ENCODE data around the gene KRTAP10-7. TPM values are rescaled to one million over a fixed set of nuclear protein-coding genes. Genes with fewer than 3 reads are reported as not detected.
"Not testable (repeated sequence)": the region's sequence is repeated elsewhere in the genome, so short reads cannot be mapped to it uniquely, and the experiment has no call there.

KRTAP10-7 gene
- total RNA-seq, 1 donor from 2014 or later = not detected

- peaks cover 2% of the 10 kb centered on the region for H3K4me1 Mint-ChIP-seq
- DNase-seq = no peak
- H3K36me3 Mint-ChIP-seq (ENCODE audit: low read depth) = peaks cover 6% of the 10 kb centered on the region
- peaks cover 37% of the 10 kb centered on the region for H3K9me3 Mint-ChIP-seq
- intact Hi-C loops (cut with micrococcal nuclease) = no loop called here
- peaks cover 14% of the 10 kb centered on the region for H3K27me3 Mint-ChIP-seq
- H3K27ac Mint-ChIP-seq = no peak overlapping the region
- H3K4me3 Mint-ChIP-seq = no peak overlapping the region
Observed at GRCh38 chr21:44636209-44637017, 36.0 kb downstream of the KRTAP10-7 start.

GRCh38 chr21:44637018-44637850, 36.8 kb downstream of the KRTAP10-7 start, which contains the start of gene KRTAP10-10:
KRTAP10-10 (plus strand) TSS chr21:44637356; CDS start chr21:44637418, 62 bp downstream.
- H3K27me3 Mint-ChIP-seq = peaks cover 13% of the 10 kb centered on the region
- H3K27ac Mint-ChIP-seq = no peak within 1 kb of the TSS
- H3K9me3 Mint-ChIP-seq = peaks cover 30% of the 10 kb centered on the region
- DNase-seq = no peak
- H3K4me3 Mint-ChIP-seq = no peak within 1 kb of the TSS
- H3K36me3 Mint-ChIP-seq (ENCODE audit: low read depth) = peaks cover 3% of the 10 kb centered on the region
- H3K4me1 Mint-ChIP-seq = no peaks in the 10 kb centered on the region
- intact Hi-C loops (cut with micrococcal nuclease) = no loop called here

GRCh38 chr21:44637851-44638348, 37.5 kb downstream of the KRTAP10-7 start:
- H3K27ac Mint-ChIP-seq; intact Hi-C loops (cut with micrococcal nuclease); H3K36me3 Mint-ChIP-seq (ENCODE audit: low read depth); DNase-seq; H3K4me3 Mint-ChIP-seq; H3K4me1 Mint-ChIP-seq: not testable (repeated sequence)
- Mint-ChIP-seq H3K9me3 (peaks cover 32% of the 10 kb centered on the region), H3K27me3 (peaks cover 13% of the 10 kb centered on the region)

- H3K4me1 Mint-ChIP-seq; H3K4me3 Mint-ChIP-seq; DNase-seq; H3K27ac Mint-ChIP-seq; H3K36me3 Mint-ChIP-seq (ENCODE audit: low read depth); intact Hi-C loops (cut with micrococcal nuclease): not testable (repeated sequence)
- peaks cover 10% of the 10 kb centered on the region for H3K27me3 Mint-ChIP-seq
- H3K9me3 Mint-ChIP-seq = peaks cover 34% of the 10 kb centered on the region
Observed at GRCh38 chr21:44638506-44639330, 38.3 kb downstream of the KRTAP10-7 start.

- Mint-ChIP-seq H3K4me3 (no peak overlapping the region), H3K27ac (no peak overlapping the region), H3K27me3 (peaks cover 9% of the 10 kb centered on the region), H3K4me1 (no peaks in the 10 kb centered on the region), H3K36me3 (ENCODE audit: low read depth) (peaks cover 2% of the 10 kb centered on the region), H3K9me3 (peaks cover 28% of the 10 kb centered on the region)
- DNase-seq = peak; percentile 48
- intact Hi-C loops (cut with micrococcal nuclease) = no loop called here
Observed at GRCh38 chr21:44639331-44639655, 38.9 kb downstream of the KRTAP10-7 start.

GRCh38 chr21:44640761-44641160, 40.4 kb downstream of the KRTAP10-7 start:
- DNase-seq = no peak
- no peaks in the 10 kb centered on the region for H3K4me1 Mint-ChIP-seq
- intact Hi-C loops (cut with micrococcal nuclease) = no loop called here
- peaks cover 5% of the 10 kb centered on the region for H3K27me3 Mint-ChIP-seq
- no peak overlapping the region for H3K4me3 Mint-ChIP-seq
- H3K36me3 Mint-ChIP-seq (ENCODE audit: low read depth) = peaks cover 7% of the 10 kb centered on the region
- no peak overlapping the region for H3K27ac Mint-ChIP-seq
- H3K9me3 Mint-ChIP-seq = peaks cover 31% of the 10 kb centered on the region

GRCh38 chr21:44643741-44644310, 43.4 kb downstream of the KRTAP10-7 start:
- intact Hi-C loops (cut with micrococcal nuclease) = no loop called here

GRCh38 chr21:44644878-44645277, 44.5 kb downstream of the KRTAP10-7 start:
- H3K9me3 Mint-ChIP-seq = peaks cover 29% of the 10 kb centered on the region
- peaks cover 2% of the 10 kb centered on the region for H3K4me1 Mint-ChIP-seq
- H3K4me3 Mint-ChIP-seq = no peak overlapping the region
- H3K27ac Mint-ChIP-seq = no peak overlapping the region
- no peak for DNase-seq
- H3K36me3 Mint-ChIP-seq (ENCODE audit: low read depth) = peaks cover 7% of the 10 kb centered on the region
- peaks cover 6% of the 10 kb centered on the region for H3K27me3 Mint-ChIP-seq
- intact Hi-C loops (cut with micrococcal nuclease) = no loop called here

More at GRCh38 chr21:44643741-44644310, 43.4 kb downstream of the KRTAP10-7 start:
- peaks cover 2% of the 10 kb centered on the region for H3K4me1 Mint-ChIP-seq
- H3K9me3 Mint-ChIP-seq = peaks cover 31% of the 10 kb centered on the region
- H3K4me3 Mint-ChIP-seq = no peak overlapping the region
- DNase-seq = peak; percentile 44
- H3K27me3 Mint-ChIP-seq = peaks cover 6% of the 10 kb centered on the region
- H3K27ac Mint-ChIP-seq = no peak overlapping the region
- peaks cover 7% of the 10 kb centered on the region for H3K36me3 Mint-ChIP-seq (ENCODE audit: low read depth)

GRCh38 chr21:44646366-44647221, 46.2 kb downstream of the KRTAP10-7 start, which contains the start of gene KRTAP10-11:
KRTAP10-11 (plus strand) TSS chr21:44646414; CDS start chr21:44646459, 45 bp downstream.
- DNase-seq; H3K4me1 Mint-ChIP-seq; H3K36me3 Mint-ChIP-seq (ENCODE audit: low read depth); H3K27me3 Mint-ChIP-seq; H3K27ac Mint-ChIP-seq; H3K4me3 Mint-ChIP-seq; intact Hi-C loops (cut with micrococcal nuclease): not testable (repeated sequence)
- peaks cover 19% of the 10 kb centered on the region for H3K9me3 Mint-ChIP-seq

GRCh38 chr21:44647222-44647552, 46.8 kb downstream of the KRTAP10-7 start:
- H3K9me3 Mint-ChIP-seq = peaks cover 19% of the 10 kb centered on the region
- H3K27ac Mint-ChIP-seq = no peak overlapping the region
- no peak for DNase-seq
- H3K4me1 Mint-ChIP-seq = peaks cover 2% of the 10 kb centered on the region
- intact Hi-C loops (cut with micrococcal nuclease) = no loop called here
- peaks cover 2% of the 10 kb centered on the region for H3K27me3 Mint-ChIP-seq
- H3K4me3 Mint-ChIP-seq = no peak overlapping the region
- H3K36me3 Mint-ChIP-seq (ENCODE audit: low read depth) = peaks cover 7% of the 10 kb centered on the region

GRCh38 chr21:44648557-44649311, 48.3 kb downstream of the KRTAP10-7 start:
- intact Hi-C loops (cut with micrococcal nuclease) = no loop called here
- DNase-seq = no peak
- H3K36me3 Mint-ChIP-seq (ENCODE audit: low read depth) = peaks cover 7% of the 10 kb centered on the region

More at GRCh38 chr21:44648557-44649311, 48.3 kb downstream of the KRTAP10-7 start:
- peaks cover 3% of the 10 kb centered on the region for H3K4me1 Mint-ChIP-seq
- peaks cover 2% of the 10 kb centered on the region for H3K27me3 Mint-ChIP-seq
- H3K4me3 Mint-ChIP-seq = no peak overlapping the region
- peaks cover 8% of the 10 kb centered on the region for H3K9me3 Mint-ChIP-seq
- H3K27ac Mint-ChIP-seq = no peak overlapping the region

Measured in activated CD4-positive, alpha-beta T cell treated with anti-CD3 and anti-CD28 coated beads, Interleukin-2, amount 10 ng/mL, durations not matched to agents 24 days and 14 days (primary cell).